ENCODE results near the gene GOLGA6L9.
"Not testable (repeated sequence)": the region's sequence is repeated elsewhere in the genome, so short reads cannot be mapped to it uniquely, and the experiment has no call there.

The GOLGA6L9 gene, protein sequence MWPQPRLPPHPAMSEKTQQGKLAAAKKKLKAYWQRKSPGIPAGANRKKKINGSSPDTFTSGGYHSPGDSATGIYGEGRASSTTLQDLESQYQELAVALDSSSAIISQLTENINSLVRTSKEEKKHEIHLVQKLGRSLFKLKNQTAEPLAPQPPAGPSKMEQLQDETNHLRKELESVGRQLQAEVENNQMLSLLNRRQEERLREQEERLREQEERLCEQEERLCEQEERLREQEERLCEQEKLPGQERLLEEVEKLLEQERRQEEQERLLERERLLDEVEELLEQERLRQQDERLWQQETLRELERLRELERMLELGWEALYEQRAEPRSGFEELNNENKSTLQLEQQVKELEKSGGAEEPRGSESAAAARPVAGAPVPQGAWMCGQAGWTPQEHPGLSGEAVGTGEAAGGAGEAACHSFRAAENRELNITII

DNA sequence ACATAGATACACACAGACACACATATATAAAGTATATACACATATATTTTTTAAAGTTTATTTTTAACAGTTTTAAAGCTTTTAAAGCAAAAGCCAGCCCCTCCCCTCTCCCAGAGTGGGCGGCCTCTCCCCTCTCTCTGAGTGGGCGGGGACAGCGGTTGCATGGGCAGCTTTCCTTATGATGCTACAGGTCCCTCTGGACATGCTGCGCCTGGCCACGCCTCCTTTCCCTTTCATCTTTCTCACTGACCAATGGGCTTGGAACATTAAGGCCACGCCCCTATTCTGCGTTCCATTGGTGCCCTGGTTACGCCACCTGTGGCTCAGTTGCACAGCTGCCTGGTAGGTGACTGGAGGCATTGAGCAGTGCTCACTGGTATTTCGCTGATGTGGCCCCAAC, at the start of gene GOLGA6L9:
TSS of gene GOLGA6L9 (plus strand) at position 124 of the 400 bp plus-strand sequence. CDS start at position 388, 264 bp downstream.
- DNase-seq, result not testable (repeated sequence)

DNA sequence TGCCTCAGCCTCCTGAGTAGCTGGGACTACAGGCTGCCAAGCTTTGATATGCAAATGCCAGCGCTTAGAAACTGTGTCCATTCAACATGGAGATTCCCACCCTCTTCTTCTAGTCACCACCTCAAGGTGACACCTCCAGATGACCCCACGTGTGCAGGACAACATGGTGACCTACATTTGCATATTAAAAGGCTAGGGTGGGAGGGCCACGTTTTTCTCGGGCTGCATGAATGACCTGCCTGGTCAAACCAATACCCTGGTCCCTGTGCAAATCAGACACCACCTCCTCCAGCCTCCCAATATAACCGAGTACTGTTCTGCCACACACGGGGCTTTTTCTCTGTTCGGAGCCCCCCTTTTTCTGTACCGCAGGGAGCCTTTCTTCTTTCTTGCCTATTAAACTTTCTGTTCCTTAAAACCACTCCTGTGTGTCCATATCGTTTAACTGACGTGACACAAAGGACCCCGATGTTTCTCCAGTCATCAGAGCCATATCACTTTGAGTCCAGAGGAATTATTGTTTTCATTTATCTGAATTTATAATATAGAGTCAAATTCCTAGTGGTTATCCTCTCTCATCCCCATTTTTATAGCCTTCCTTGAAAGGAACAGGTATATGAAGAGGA, 48.2 kb upstream of the GOLGA6L9 start:
- DNase-seq, result not testable (repeated sequence)

DNA sequence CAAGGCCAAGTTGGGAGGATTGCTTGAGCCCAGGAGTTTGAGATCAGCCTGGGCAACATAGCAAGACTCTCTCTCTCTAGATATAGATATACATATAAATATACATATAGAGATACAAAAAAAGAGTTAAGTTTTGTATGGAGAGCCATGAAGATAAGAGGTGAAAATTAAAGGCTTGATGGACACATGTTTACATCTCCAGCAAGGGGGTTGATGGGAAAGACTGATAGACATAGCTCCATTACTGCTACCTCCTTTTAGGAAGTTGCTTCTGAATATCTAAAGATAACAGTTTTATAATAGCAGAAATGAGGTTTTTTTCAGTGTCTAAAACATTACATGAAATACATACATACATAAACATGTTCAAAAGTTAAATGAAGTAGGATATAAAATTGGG, 42.4 kb upstream of the GOLGA6L9 start:
- DNase-seq, result not testable (repeated sequence)

DNA sequence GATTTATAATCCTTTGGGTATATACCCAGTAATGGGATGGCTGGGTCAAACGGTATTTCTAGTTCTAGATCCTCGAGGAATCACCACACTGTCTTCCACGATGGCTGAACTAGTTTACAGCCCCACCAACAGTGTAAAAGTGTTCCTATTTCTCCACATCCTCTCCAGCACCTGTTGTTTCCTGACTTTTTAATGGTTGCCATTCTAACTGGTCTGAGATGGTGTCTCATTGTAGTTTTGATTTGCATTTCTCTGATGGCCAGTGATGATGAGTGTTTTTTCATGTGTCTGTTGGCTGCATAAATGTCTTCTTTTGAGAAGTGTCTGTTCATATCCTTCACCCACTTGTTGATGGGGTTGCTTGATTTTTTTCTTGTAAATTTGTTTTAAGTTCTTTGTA, 39.5 kb upstream of the GOLGA6L9 start:
- not testable (repeated sequence) for DNase-seq

DNA sequence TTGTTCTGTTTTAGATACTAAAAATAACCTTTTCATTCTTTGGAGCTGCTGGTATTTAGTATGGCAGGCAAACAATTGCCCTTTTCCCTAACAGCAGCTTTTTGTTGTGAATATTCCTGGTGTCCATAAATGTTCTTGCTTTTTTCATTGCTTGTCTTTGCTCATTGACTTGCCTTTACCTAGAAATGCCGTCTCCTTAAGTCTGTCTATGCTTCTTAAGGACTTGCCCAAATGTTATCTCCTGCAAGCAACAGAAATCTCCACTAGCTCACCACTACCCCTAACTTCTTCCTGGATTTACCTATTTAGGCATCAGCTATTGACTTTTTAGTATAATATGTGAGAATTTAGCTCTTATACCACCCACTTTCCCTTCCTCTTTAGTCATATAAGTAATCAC, 37.5 kb upstream of the GOLGA6L9 start:
- not testable (repeated sequence) for DNase-seq

DNA sequence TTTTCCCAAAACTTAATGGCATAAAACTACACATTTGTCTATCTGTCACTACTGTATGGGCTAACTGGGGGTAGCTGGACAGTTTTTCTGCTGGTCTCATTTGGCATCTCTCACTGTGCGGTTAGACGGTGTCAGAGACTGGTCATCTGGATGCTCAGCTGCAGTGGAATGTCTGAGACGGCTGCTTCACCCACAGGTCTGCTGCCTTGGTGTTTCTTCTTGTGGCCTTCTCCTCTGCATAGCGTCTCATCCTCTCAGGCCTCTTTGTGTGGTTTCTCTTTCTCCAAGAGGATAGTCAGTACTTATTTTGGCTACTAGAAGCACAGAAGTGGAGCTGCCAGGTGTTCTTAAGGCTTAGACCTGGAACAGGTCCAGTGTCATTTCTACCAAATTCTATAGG, 35.9 kb upstream of the GOLGA6L9 start:
- DNase-seq, result no peak

DNA sequence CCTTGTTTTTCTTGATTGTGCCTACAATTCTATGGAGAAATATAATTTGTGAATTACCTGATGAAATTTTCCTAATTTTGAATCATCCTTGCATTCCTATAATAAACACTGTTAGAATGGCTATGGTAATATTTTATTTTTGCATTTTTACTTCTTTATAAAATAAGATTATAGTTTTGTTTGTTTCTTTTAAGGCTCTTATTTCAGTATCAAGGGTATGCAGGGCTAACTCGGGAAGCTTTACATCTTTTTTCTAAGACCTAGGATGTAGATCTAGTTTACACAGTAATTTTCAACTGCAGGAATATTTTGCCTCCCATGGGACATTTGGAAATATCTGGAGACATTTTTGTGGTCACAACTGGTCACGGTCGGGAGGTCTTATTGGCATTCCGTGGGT, 33.8 kb upstream of the GOLGA6L9 start:
- DNase-seq, result not testable (repeated sequence)

DNA sequence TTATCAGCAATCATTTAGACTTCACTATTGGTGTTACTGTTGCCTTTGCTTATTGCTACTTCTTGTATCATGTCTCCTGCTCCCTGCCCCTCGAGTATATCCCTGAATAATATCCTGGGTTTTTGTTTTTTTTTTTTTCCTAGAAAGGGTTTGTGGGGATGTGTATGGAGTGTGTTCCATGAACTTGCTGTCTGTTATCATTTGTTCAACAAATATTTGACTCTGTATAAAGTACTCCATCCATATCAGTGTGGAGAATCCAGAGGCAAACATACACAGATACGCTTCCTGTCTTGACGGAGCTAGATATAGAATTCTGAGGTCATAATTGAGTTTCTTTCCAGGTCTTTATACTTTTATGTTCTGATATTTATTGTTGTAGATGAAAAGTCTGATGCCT, 31.8 kb upstream of the GOLGA6L9 start:
- DNase-seq, result no peak

DNA sequence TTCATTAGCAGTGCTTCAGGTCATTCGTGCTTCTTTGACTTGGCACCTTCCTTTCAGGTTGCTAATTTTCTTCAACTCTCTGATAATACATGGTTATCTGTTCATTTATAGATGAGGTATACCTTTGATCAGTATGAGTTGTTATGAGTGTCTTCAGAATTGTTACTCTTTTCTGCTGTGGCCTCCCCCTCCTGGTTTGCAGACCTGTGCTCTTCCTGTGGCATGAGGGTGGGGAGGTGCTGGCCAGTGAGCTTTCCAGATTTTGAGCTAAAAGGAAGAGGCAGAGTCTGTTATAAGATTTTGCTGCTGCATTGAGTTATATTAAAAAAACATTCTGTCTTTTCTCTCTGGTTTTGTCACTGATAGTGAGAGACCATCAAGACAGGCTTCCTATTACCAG, 30.8 kb upstream of the GOLGA6L9 start:
- no peak for DNase-seq

DNA sequence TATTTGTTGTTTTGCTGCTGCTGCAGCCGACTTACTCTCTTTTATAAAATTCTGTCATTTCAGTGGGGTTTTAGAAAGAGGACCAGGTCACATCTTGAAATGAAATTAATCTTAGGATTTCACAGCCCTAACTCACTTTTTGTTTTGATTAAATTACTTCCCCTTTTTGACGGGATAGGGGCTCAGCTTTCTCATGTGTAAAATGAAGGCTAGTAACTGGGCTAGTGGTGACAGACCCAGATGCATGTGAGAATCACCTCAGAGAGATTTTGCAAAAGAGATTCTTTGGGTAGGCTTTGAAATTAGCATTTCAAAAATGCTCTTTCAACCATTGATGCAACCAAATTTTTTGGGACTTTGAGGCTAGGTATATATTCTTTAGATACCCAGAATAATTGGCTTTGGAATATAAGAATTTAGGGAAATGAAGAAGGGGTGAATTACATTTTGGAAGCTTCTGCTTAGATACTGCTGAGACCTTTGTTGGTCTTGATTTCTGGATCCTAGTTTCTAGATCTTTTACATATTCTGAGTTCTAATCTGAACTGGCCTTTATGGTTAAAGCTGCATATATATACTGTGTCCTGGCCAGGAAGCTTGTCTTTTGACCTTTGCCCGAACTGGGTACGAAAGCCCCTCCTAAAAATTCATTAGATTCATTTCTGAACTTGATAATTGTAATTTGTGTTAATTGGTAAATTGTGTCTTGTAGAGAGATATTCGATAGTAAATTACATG, 30.1 kb upstream of the GOLGA6L9 start:
- DNase-seq, result not testable (repeated sequence)

DNA sequence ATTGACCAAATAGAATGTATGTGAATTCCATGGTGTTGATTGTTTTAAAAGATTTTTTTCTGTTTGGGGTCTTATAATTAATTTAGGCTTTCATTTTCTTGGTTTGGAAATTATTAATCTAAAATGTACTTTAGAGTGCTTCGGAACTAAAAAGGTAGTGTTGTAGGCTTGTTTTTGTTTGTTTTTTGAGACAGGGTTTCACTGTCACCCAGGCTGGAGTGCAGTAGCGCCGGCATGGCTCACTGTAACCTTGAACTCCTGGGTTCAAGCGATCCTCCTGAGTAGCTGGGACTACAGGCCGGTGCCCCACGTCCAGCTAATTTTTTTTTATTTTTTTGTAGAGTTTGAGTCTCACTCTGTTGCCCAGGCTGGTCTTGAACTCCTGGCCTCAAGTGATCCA, 27.7 kb upstream of the GOLGA6L9 start:
- not testable (repeated sequence) for DNase-seq

DNA sequence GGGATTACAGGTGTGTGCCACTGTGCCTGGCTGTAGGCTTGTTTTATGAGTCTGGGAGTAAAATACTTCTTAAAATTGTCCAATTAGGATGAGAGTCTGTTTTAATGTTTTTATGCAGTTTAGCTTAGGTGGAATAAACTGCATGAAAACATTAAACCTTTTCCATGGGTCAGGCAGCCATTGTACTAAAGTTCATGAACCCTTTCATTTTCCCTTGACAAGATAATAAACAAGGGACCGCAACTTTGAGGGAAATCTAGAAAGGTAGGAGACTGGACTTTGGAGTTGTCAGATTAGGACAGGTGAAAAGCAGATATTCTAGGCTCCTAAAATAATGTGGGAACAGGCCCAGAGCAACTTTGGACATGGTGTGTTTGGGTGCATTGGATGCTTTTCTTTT, 27.3 kb upstream of the GOLGA6L9 start:
- not testable (repeated sequence) for DNase-seq

DNA sequence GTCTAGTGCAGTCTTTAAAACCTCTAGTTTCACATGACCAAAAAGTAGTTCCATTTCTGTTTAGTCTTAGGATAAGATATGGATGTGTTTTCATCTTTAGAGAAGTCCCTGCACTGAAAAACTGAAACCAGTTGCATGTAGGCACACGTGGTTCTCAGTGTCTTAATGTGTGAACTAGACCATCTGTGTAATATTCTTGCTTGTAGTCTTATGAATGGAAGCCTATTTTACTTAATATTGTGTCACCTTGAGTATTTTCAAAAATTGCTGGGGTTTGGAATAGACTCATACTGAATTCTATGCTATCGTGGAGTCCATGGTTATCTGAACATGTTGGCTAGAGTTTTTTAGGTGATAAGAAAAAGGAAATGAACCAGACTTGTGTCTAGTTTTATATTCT, 23.4 kb upstream of the GOLGA6L9 start:
- not testable (repeated sequence) for DNase-seq

DNA sequence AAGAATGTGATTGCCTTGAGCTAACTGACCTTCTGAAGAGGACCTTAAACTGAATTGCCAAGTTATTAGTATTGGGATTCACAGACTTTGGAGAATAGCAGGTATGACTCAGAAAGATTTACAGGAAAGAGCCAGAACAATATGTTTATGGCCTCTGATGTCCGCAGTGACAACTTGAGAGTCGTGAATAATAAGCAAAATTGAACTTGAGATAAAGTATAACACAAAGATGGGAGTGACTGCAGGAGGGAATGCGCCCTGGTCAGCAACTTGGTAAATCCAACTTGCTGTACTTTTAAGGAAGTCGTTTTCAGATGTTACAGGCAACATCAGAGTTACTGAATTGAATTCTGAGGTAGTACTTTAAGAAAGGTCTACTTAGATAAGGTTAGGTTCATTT, 19.3 kb upstream of the GOLGA6L9 start:
- DNase-seq, result not testable (repeated sequence)

DNA sequence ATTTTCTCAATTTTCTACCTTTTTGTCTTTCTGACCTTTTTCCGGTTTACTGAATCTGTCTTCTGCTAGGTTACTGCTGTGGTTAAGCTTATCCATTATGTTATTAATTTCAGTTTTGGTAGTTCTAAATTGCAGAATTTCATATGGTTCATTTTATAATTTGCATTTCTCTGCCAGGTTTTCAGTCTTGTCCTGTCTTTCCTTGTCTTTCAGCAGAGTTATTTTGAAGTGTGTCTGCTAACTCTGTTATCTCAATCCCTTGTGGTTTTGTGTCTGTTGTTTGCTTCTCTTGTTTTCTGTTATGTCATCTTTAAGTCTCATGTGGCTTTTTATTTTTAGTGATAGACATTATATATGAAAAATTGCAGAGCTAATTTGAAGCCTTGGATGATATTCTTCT, 18.0 kb upstream of the GOLGA6L9 start:
- DNase-seq, result not testable (repeated sequence)

DNA sequence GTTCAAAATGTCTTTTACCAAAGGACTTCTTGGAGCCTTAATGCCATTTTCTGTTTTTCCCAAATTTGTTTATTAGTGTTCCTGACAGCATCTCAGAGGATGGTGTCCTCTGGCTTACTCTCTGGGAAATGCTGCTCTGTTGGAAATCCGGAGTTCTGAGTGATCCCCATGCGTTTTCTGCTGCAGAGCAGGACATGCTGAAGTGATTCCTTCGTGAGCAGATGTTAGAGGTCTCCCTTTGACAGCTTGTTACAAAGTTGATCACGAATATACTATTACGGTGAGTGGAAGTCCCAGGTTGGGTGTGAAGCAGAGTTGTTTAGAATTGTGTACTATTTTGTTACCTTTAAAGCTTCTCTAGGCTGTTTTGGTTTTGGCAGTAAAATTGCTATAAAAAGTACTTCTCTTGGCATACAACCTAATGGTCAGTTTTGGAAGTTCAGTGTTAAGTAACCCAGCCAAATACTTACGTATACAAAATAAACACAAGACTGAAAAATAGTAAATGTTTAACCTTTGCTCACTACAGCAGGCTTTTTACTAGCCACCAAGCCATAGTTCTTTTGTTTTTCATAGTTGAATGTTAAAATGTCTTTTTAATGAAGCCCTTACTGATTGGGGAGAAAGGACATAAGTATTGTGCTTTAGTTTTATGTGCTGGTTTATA, 15.0 kb upstream of the GOLGA6L9 start:
- not testable (repeated sequence) for DNase-seq

DNA sequence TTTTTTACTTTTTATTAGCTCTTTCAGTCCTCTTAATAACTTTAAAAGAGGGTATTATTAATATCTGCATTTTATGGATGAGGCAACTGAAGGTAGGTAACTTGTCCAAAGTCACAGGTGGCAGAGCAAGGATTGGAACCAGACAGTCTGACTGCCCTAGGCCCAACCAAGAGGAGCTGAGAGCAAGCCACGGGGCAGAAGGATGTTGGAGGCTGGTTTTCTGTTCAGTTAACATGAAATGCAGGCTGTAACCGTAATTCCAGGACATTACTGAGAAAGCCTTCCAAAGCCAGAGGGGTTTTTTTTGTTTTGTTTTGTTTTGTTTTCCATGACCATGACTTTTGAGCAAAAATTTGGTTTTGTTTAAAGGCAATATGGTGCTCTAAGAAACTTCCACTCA, 9.1 kb upstream of the GOLGA6L9 start:
- DNase-seq, result not testable (repeated sequence)

DNA sequence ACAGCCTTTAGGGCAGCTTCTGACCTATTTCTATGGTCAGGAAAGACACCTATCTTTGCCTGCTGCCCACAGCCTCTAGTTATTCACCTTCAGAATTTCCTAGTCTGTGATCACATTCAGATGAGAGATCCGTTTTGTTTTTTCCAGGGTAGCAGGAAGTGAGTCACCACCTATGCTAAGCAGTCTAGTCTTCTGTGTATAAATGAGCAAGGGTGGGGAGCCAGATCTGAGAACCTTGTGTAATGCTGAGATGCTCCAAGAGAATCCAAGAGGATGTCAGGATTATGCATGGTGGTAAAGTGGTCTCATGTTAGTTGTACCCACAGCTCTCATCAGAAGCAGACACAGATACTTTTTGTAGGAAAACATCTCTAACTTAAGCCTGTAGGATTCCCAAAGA, 8.7 kb upstream of the GOLGA6L9 start:
- not testable (repeated sequence) for DNase-seq

DNA sequence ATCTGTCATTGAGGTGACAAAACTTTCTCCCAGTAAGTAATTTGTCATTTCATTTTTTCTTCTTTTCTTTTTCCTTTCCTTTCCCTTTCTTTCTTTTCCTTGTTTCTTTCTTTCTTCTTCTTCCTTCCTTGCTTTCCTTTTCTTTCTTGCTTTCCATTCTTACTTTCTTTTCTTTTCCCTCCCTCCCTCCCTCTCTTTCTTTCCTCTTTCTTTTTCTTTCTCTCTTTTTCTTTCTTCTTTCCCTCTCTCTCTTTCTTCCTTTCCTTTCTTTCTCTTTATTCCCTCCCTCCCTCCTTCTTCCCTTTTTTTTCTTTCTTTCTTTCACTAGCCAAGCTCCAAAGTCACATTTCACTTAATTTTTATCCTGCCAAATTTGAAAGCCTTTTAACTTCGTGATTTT, 2.5 kb upstream of the GOLGA6L9 start:
- DNase-seq, result not testable (repeated sequence)

DNA sequence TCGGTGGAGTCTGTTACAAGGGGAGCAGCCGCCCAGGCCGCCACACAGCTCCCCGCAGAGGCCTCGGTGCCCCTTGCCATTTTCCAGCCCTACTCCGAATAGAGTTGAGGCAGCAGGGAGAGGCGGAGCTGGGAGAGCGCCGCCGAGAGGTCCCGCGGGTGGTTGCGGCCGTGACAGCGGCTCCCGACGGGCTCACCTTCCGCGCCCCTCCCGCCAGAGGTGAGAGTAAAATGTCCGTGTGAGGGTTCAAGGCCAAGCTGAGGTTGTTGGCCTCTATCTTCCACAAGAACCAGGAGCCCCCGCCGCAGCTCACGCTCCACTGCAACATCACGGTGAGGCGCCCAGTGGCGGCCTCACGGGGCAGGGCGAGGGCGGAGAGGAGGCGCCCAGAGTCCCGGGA, 15.8 kb downstream of the GOLGA6L9 start:
- DNase-seq, result not testable (repeated sequence)

DNA sequence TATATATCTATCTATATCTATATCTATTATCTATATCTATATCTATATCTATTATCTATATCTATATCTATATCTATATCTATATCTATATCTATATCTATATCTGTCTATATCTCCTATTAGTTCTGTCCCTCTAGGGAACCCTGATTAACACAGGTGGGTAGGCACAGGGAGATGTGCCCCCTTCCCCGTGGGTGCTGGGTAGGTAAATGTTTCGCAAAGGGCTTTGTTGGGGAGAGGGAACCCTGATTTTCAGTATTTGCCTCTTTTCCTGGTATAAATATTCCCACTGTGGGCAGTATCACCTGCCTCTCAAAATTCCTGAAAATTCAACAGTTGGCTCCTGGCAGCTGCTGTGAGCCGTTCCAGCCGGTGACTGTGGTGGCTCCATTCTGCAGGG, 27.7 kb downstream of the GOLGA6L9 start:
- not testable (repeated sequence) for DNase-seq

DNA sequence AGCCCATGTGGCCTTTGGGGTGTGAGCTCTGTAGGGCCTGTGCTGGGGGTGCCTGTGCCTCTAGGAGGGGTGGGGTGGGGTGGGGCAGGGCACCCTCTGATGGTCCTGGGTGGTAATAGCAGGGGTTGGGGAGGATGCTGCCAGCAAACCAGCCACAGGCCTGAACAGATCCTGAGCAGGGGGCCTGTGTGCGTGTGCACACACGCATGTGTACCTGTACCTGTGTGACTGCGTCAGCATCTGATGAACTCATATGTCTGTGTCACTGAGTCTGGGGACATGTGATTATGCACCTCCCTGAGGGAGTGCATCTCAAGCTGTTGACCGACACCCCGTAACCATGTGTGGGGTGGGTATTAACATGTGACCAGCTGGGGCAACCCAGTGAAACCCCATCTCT, 36.0 kb downstream of the GOLGA6L9 start:
- DNase-seq, result not testable (repeated sequence)

DNA sequence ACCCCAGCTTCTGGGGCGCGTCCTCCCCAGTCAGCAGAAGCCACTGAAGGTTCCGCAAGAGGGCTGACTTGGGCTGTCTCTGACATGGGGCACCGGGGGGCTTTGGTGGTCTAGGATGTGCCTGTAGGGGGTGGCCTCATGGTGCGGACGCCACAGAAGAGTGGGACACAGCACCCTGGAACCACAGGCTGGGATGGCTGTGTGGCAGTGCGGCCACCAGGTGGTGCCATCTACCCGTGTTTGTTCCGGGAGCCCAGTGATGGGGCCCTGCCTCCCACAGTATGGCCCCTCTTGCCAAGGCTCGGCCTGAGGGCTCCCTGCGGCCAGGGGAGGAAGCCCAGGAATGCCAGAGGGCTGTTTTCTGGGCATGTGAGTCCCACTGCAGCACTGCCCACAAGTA, 38.6 kb downstream of the GOLGA6L9 start:
- DNase-seq, result not testable (repeated sequence)
